GM18526 (cell line): ENCODE data around the gene TBC1D10A.

Experiments used
- POLR2A ChIP-seq: IDR thresholded peaks from 3 replicates; pipeline ENCODE4 v1.6.1; 2011; ENCODE audit not compliant: insufficient read length; ENCODE audit errors: extremely low read depth

TBC1D10A gene, protein sequence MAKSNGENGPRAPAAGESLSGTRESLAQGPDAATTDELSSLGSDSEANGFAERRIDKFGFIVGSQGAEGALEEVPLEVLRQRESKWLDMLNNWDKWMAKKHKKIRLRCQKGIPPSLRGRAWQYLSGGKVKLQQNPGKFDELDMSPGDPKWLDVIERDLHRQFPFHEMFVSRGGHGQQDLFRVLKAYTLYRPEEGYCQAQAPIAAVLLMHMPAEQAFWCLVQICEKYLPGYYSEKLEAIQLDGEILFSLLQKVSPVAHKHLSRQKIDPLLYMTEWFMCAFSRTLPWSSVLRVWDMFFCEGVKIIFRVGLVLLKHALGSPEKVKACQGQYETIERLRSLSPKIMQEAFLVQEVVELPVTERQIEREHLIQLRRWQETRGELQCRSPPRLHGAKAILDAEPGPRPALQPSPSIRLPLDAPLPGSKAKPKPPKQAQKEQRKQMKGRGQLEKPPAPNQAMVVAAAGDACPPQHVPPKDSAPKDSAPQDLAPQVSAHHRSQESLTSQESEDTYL

DNA sequence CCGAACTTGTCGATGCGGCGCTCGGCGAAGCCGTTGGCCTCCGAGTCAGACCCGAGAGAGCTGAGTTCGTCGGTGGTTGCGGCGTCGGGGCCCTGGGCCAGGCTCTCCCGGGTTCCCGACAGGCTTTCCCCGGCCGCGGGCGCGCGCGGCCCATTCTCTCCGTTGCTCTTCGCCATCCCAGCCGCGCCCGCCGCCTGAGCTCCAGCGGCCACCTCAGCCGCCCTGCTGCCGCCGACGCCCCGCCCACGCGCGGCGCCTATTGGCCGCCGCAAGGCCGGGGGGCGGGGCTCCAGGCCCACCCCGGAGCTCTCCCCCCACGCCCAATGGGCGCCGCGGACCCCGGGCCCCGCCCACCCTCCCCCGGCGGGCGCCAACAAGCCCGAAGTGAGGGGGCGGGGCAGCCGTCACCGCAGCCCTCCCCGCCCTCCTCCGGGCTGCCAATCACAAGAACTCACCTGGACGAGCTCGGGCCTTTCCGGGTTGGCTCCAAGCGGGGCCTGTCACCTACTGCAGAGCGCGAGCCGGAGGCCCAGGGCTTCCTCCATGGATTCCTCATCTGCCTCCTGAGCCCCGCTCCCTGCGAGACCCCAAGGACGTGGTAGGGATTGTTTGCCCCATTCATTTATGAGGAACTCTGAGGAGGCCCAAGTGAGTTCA lies at the start of gene TBC1D10A:
Gene TBC1D10A, minus strand, starts transcription at position 236 of the 657 bp plus-strand sequence. Its CDS starts 60 bp downstream, at position 176.
- TF ChIP-seq POLR2A, result peak; percentile 74

DNA sequence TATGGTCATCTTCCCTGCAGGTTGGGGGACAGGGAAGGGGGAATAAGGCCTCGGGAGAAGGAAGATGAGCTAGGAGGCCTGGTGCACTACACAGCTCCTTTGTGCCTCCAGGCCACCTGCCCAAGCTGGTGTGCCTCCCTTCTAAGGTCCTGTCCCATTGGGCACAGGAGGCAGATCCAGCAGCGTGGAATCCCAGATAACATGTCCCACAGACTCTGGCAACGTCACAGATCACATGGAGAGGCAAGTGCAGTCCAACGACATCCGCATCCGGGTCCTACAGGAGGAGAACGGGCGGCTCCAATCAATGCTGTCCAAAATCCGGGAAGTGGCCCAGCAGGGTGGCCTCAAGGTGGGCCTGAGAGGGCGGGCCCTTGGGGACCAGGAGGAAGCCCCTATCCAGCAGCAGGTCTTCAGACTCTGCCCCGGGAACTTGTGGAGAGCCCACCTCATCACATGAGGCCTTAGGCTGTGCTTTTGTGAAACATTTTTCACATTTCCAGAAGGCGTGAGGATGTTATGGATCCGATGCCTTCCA lies 48.6 kb upstream of the TBC1D10A start:
- no peak for TF ChIP-seq POLR2A

DNA sequence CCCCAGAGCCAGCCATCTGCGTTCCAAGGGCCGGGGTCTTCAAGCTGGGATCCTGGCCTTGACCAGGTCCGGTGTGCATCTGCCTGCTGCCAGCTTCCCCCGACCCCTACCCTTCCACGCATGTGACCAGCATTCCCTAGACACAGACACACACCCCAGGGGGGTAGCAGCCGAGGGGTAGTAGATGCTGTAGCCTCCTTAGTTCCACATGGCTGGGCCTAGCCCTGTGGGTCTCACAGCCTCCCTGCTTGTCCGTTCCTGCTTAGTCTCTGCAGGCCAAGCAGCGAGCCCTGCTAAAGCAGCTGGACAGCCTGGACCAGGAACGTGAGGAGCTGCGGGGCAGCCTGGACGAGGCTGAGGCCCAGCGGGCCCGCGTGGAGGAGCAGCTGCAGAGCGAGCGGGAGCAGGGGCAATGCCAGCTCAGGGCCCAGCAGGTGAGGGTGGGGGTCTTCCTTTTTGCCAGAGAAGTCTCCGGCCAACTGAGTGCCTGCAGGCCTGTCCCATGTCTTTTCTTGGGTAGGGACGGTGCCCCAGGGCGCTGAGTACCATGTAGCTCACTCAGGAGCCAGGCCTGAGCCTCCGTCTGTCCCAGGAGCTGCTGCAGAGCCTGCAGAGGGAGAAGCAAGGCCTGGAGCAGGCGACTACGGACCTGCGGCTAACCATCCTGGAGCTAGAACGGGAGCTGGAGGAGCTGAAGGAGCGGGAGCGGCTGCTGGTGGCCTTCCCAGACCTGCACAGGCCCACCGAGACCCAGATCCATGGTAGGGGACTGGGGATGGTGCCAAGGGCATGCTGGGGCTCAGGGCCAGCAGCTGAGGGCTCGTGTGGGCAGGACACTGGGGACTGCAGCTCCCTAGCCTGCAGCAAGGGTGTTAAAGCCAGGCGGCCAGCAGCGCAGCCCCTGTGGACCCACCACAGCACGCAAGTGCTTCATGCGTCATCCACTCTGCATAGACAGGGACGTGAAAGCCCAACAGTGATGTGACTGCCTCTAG lies 46.9 kb upstream of the TBC1D10A start:
- no peak for TF ChIP-seq POLR2A

DNA sequence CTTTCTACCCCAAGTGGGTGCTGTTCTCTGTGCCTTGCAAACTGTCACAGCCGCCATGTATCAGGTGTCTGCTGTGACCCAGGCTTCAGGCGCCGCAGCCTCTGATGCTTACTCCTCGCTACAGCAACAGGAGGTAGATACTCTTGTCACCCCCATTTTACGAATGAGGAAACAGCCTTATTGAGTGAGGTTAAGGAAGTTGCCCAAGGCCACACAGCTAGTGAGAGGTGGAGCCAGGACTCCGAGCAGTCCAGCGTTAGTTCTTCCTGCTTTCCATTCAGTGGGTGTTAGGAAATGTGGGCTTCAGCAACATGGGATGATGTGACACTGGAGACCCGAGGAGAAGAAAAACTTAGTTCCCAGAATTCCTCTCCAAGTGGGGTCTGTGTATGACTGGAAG lies 46.2 kb upstream of the TBC1D10A start:
- no peak for TF ChIP-seq POLR2A

DNA sequence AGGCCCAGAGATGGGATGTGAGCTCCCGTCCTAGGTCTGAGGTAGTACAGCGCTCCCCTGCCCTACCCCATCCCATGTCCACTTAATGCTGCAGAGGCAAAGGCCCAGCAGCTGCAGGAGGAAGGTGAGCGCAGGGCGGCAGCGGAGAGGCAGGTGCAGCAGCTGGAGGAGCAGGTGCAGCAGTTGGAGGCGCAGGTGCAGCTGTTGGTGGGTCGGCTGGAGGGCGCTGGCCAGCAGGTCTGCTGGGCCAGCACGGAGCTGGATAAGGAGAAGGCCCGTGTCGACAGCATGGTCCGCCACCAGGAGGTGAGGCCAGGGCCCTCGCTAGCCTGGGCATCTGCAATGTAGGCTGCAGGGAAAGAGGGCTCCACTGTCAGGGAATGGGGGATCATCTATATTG lies 45.2 kb upstream of the TBC1D10A start:
- TF ChIP-seq POLR2A, result no peak

DNA sequence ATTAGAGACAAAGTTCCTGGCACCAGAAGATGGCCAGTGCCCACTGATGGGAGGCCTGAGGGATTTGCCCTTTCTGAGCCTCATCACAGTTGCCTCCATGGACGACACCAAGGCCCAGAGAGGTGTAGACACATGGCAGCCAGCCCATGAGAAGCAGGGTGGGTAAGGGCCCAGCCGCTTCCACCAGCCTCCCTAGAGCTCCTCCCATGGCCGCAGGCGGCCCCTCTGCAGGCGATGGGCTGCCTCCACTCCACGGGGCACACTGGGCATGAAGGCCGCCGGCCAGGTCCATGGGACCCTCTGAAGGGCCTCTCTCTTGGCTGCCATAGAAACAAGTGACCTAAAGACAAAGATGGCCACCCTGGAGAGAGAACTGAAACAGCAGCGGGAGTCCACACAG lies 44.6 kb upstream of the TBC1D10A start:
- no peak for TF ChIP-seq POLR2A

DNA sequence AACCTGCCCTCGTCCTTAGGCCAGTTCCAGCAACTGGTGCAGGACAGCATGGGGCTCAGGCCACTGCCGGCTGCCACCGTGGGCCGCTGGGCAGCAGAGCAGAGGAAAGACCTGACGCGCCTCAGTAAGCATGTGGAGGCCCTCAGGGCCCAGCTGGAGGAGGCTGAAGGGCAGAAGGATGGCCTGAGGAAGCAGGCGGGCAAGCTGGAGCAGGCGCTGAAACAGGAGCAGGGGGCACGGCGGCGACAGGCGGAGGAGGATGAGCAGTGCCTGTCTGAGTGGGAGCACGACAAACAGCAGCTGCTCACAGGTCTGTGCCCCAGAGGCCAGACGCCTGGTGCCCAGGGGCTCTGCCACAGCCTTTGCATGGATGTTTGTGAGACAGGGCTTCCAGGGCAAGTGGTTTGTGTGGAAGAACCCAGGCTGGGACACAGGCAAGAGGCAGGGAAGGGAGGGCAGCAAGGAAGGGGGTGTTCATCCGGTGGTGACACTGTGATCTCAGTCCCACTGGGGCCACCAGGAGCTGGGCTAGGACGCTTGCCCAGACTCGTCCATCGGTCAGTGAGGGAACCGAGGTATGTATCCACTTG lies 44.0 kb upstream of the TBC1D10A start:
- no peak for TF ChIP-seq POLR2A

DNA sequence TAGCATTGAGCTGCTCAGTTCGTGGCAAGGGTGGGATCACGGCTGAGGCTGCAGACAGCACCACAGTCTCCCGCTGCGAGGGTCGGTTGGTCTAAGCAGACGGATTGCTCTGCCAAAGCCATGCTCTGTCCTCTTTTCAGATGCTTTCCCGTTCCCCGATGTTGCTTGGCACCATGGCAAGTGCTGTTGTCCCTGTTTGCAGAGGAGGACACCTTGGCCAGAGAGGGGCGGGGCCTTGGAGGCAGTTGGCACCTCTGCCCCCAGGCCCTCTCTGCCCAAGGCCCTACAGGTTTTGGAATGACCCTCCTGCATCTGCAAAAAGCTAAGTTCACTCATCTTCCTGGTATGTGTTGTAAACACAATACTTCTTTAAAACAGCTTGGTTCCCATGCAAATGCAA lies 41.7 kb upstream of the TBC1D10A start:
- TF ChIP-seq POLR2A, result no peak

DNA sequence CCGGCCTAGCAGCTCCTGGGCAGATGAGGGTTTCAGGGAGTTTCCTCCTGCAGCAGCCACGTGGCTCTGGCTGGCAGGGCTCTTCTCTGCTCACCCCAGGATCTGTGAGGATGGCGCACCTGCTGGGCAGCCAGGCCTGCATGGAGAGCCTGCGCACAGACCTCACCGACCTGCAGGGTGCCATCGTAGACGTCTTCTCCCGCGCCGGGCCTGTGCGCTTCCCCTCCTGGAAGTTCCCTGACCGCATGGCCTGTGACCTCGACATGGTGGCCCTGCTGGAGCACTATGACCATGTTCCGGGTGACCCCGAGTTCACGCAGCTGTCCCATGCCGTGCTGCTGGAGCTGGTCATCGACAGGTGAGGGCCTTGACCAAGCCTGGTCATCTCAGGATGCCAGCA lies 39.1 kb upstream of the TBC1D10A start:
- TF ChIP-seq POLR2A, result no peak

DNA sequence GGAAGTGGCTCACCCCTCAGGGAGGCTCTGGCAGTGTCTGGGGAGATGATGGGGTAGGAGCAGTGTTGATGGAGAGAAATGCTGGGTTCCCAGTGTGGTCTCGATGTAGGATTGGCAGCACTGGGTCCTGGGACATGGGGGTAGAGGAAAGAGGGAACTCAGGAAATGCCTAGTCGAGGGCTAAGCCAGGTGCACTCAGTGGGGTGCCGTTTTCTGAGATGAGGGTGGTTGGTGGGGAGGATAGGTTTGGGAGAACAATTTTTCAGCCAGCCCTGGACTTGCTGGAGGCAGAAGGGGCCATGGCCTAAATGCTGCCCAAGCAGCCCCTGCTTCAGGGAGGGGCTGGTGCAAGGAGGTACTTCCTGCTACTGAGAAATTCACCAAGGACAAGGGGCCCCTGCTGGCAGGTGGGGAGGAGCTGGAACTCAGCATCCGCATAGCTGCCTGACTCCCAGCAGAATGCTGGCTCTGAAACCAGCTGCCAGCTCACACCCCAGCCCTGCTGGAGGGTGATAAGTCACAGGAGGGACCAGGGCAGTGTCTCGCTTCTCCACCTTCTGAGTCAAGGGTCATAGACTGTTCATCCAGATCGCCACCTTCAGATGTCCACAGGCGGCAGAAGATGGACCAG lies 36.0 kb upstream of the TBC1D10A start:
- TF ChIP-seq POLR2A, result no peak

DNA sequence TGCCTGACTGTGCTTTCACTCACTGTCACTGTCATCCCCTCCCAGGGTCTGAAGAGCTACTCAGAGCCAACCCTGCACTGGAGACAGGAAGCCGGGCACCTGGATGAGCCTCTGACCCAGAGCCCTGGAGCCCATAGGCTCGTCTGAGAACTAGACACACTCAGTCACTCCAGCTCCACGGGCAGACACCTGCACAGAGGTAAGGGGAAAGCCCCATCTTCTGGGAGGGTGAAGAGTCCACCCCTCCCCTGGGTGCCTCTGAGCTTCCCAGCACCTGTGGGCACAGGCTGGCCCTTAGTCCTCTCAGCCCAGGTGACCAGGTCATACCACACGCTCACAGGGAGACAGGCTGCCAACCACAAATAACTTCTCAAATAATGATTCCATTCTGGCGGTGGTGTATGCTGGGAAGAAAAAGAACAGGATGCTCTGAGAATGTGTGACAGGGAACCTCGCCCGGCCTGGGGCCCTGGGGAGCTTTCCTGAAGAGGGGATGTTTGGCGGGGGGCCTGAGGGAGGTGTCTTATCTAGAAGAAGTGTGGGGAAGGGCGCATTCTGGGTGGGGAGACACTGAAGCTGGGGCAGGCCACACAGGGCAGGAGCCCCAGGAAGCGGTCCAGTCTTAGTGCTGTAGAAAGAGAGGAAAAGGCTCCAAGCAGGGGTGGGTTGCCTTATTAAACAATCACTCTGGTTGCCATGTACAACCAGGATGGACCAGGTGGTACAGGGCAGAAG lies 35.3 kb upstream of the TBC1D10A start:
- TF ChIP-seq POLR2A, result no peak

DNA sequence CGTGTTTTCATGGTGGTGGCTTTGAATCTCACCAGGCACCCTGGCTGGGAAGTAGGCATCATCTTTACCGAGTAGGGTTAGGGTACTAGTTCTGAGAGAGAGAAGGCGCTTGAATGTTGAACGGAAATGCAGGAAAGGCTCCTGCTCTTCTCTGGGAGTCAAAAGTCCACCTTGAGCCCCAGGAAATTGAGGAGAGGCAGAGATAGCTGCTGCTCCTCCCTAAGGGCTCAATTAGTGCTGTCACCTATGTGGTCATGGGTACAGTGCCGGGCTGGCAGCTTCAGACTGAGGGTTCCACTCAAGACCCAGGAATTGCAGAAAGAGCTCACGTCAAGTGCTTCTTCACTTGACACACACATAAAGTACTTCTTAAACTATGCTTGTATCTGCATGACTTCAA lies 31.8 kb upstream of the TBC1D10A start:
- no peak for TF ChIP-seq POLR2A

DNA sequence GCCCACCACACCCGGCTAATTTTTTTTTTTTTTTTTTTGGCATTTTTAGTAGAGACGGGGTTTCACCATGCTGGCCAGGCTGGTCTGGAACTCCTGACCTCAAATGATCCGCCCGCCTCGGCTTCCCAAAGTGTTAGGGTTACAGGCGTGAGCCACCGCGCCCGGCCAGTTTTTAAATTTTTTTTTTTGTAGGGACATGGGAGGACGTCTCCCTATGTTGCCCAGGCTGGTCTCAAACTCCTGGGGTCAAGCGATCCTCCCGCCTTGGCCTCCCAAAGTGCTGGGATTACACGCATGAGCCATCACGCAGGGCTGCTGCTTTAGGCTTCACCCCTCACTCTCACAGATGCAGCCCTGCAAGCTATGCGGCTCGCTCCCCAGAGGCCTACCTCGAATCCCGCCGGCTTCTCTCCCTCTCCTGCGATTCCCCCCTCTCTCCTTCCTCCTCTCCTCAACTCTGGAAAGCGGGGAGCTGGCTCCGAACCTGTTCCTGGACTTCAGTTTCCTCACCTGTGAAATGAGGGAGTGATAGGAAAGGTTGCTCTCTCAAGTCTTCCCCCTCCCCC lies 31.0 kb upstream of the TBC1D10A start:
- TF ChIP-seq POLR2A, result no peak

DNA sequence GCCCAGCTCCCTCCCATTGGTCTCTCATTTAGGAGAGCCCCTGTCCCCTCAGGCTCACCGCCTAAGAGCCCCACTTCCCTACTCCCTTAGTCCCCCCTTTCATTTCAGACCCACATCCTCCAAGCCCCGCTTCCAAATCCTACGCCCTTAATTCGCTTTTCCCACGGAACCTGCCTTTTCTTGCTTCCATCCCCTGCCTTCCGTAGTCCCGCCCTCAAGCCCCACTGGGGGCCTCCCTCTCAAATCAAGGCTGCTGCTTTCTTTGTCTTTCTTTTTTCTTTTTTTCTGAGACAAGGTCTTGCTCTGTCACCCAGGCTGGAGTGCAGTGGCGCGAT lies 30.5 kb upstream of the TBC1D10A start:
- TF ChIP-seq POLR2A, result no peak
